Transverse colon (tissue), 4 donors: ENCODE measurements around the gene ADCY5.

Experiments
- CTCF ChIP-seq, 5 experiments: fragments of 200-600 bp in 3 of 5; fragments of 450-650 bp in 2 of 5; sonication (generic) in 3 of 5; IDR thresholded peaks; 1 replicate in 2 of 5; 2 replicates in 3 of 5; pipeline ENCODE4 v1.5.1; 2016 to 2017; ENCODE audit warnings: antibody characterized with exemption in 5 of 5, inconsistent platforms in 3 of 5, mild to moderate bottlenecking in 2 of 5, moderate library complexity in 1 of 5
- POLR2A ChIP-seq: fragments of 450-650 bp; IDR thresholded peaks from one replicate; pipeline ENCODE4 v1.6.1; 2016; ENCODE audit warnings: antibody characterized with exemption, mild to moderate bottlenecking, moderate library complexity
- POLR2AphosphoS5 ChIP-seq, 3 donors: sonication (generic); formaldehyde crosslinking; IDR thresholded peaks; one replicate each; pipeline ENCODE4 v1.6.1; 2016; ENCODE audit warnings: antibody characterized with exemption in 3 of 3

GRCh38 chr3:123318374-123318773 lies 130.5 kb downstream of the ADCY5 start:
- TF ChIP-seq CTCF (IDR thresholded peaks at IDR 0.05) (no peak), POLR2AphosphoS5 (IDR thresholded peaks at IDR 0.05) (no peak), POLR2A (no peak)
